Naive B cell (primary cell): Measurements from ENCODE around the gene POLDIP3. TPM values are rescaled to one million over a fixed set of nuclear protein-coding genes. Genes with fewer than 3 reads are reported as not detected.
A peak's percentile ranks its signal among the peaks of the same experiment; 100 is the strongest.
"Not testable (repeated sequence)": the region's sequence is repeated elsewhere in the genome, so short reads cannot be mapped to it uniquely, and the experiment has no call there.

Experiments used
- ATAC-seq, 2 donors: fragments of 150-1000 bp; cut with Tn5 transposase; 2 replicates each; pipeline ENCODE4 v1.10.0; 2021; ENCODE audit warnings: low read depth in 2 of 2, mild to moderate bottlenecking in 2 of 2, moderate library complexity in 2 of 2
- DNase-seq: peaks from one replicate; pipeline ENCODE4 v3.0.0; 2022
- H3K27ac Mint-ChIP-seq, 6 donors: one replicate each; pipeline ENCODE4 v1.8.0; 2020 to 2022; ENCODE audit warnings: mild to moderate bottlenecking in 6 of 6, mixed read lengths in 6 of 6, moderate library complexity in 5 of 6, inconsistent platforms in 2 of 6
- H3K27me3 Mint-ChIP-seq, 3 donors: one replicate each; pipeline ENCODE4 v1.8.0; 2021 to 2022; ENCODE audit warnings: mixed read lengths in 3 of 3, mild to moderate bottlenecking in 1 of 3
- H3K36me3 Mint-ChIP-seq, 2 donors: one replicate each; pipeline ENCODE4 v1.8.0; 2020 to 2022; ENCODE audit warnings: mixed read lengths in 2 of 2, inconsistent platforms in 1 of 2, mild to moderate bottlenecking in 1 of 2
- H3K4me1 Mint-ChIP-seq, 3 donors: one replicate each; pipeline ENCODE4 v1.8.0; 2020 to 2022; ENCODE audit warnings: mixed read lengths in 3 of 3, inconsistent platforms in 1 of 3, mild to moderate bottlenecking in 1 of 3, moderate library complexity in 1 of 3
- H3K4me3 Mint-ChIP-seq, 8 donors: one replicate each; pipeline ENCODE4 v1.8.0; 2020 to 2022; ENCODE audit warnings: mild to moderate bottlenecking in 8 of 8, mixed read lengths in 8 of 8, moderate library complexity in 8 of 8, inconsistent platforms in 2 of 8
- H3K9me3 Mint-ChIP-seq, 7 donors: one replicate each; pipeline ENCODE4 v1.8.0; 2020 to 2022; ENCODE audit warnings: mixed read lengths in 7 of 7, mild to moderate bottlenecking in 5 of 7, inconsistent platforms in 2 of 7, moderate library complexity in 1 of 7
- polyA plus RNA-seq, 6 donors: library from polyadenylated mRNA; unstranded; fragments of 300-500 nt; fragmentation: Illumina TruSeq; gene quantifications; one replicate each; pipeline ENCODE4 v1.2.3, GENCODE V29; 2021; ENCODE audit warnings: low read depth in 6 of 6

Gene POLDIP3
- polyA plus RNA-seq, 6 donors from 2014 or later = 61.2 to 106 (median 81.3) TPM

- DNase-seq (no peak), ATAC-seq (no peak)
- no peak overlapping the region for H3K4me3 Mint-ChIP-seq
- no peaks in the 10 kb centered on the region for H3K36me3 Mint-ChIP-seq
- H3K27ac Mint-ChIP-seq = peak overlapping the region in 3 of 6 donors; percentile 18 to 80 (median 62)
- no peaks in the 10 kb centered on the region for H3K9me3 Mint-ChIP-seq
- no peaks in the 10 kb centered on the region for H3K27me3 Mint-ChIP-seq
- H3K4me1 Mint-ChIP-seq = peaks cover 23 to 46% (median 31%) of the 10 kb centered on the region in 3 donors
Measured at GRCh38 chr22:42547562-42547961, 67.1 kb downstream of the POLDIP3 start.

DNA sequence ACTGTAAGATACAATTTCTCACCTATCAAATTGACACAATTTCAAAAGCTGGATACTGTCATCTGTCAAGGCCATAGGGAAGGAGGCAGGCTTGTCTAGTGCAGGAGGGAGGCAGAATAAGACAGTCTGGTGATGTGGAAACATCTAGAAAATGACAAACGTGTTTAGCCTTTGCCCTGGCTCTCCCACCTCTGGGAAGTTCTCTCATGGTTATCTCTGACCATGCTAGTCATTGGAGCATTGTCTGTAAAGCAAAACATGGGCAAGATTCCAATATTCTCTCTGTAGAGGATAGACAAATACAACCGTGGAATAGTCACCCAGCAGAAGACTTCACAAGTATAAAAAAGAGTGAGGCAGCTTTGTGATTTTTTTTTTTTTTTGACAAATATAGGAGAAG, 70.0 kb downstream of the POLDIP3 start:
- H3K36me3 Mint-ChIP-seq = no peaks in the 10 kb centered on the region
- peaks cover 8 to 23% (median 15%) of the 10 kb centered on the region in 3 donors for H3K4me1 Mint-ChIP-seq
- ATAC-seq (no peak), DNase-seq (no peak)
- no peaks in the 10 kb centered on the region for H3K27me3 Mint-ChIP-seq
- H3K27ac Mint-ChIP-seq = peak overlapping the region in 2 of 6 donors; percentile 34 to 48
- no peaks in the 10 kb centered on the region for H3K9me3 Mint-ChIP-seq
- H3K4me3 Mint-ChIP-seq = no peak overlapping the region

GRCh38 chr22:42539236-42539771, 75.4 kb downstream of the POLDIP3 start:
- ATAC-seq (peak; percentile 68 to 74), DNase-seq (peak; percentile 54)
- H3K4me3 Mint-ChIP-seq = peak overlapping the region in 7 of 8 donors; percentile 26 to 90 (median 60)
- H3K9me3 Mint-ChIP-seq, H3K36me3 Mint-ChIP-seq, H3K27me3 Mint-ChIP-seq: not testable (repeated sequence)
- peaks cover 27 to 46% (median 27%) of the 10 kb centered on the region in 3 donors for H3K4me1 Mint-ChIP-seq
- H3K27ac Mint-ChIP-seq = peak overlapping the region in 5 of 6 donors; percentile 93 to 98 (median 97)

DNA sequence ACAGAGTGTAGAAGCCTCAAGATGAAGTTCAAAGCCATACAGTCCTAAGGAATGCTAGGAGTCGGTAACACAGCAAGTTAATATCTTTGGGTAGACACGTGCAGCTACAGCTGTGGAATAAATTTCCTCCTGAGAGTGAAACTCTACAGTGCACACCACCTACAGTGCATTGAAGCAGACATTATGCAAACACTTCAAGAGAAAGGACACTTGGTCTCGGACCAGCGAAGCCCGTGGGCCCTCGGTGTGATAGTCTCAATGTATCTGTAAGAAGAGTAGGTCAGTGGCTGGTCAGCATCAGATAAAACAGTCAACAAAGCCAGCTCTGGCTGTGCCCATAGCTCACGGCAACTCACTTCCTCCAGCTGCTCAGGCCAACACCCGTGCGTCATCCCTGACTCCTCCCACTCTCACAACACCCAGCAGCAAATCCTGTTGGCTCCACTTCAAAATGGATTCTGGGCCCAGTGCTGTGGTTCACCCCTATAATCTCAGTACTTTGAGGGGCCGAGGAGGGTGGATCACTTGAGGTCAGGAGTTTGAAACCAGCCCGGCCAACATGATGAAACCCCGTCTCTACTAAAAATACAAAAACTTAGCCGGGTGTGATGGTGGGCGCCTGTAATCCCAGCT, 77.4 kb downstream of the POLDIP3 start:
- ATAC-seq (peak; percentile 64 to 66), DNase-seq (peak; percentile 66)
- not testable (repeated sequence) for H3K27me3 Mint-ChIP-seq, H3K9me3 Mint-ChIP-seq, H3K36me3 Mint-ChIP-seq
- Mint-ChIP-seq H3K4me1 (peaks cover 35 to 58% (median 38%) of the 10 kb centered on the region in 3 donors), H3K4me3 (peak overlapping the region; percentile 49 to 90 (median 72)), H3K27ac (peak overlapping the region; percentile 91 to 99 (median 96))

DNA sequence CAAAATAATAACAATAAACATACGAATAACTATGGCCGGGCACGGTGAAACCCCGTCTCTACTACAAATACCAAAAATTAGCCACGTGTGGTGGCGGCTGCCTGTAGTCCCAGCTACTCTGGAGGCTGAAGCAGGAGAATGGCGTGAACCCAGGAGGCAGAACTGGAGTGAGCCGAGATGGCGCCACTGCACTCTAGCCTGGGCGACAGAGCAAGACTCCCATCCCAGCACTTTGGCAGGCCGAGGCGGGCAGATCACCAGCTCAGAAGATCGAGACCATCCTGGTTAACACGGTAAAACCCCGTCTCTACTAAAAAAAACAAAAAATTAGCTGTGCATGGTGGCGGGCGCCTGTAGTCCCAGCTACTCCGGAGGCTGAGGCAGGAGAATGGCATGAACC, 78.0 kb downstream of the POLDIP3 start:
- Mint-ChIP-seq H3K27ac (peak overlapping the region; percentile 91 to 99 (median 96)), H3K4me1 (peaks cover 36 to 63% (median 38%) of the 10 kb centered on the region in 3 donors), H3K4me3 (peak overlapping the region; percentile 49 to 90 (median 72))
- not testable (repeated sequence) for H3K9me3 Mint-ChIP-seq, DNase-seq, ATAC-seq, H3K27me3 Mint-ChIP-seq, H3K36me3 Mint-ChIP-seq

GRCh38 chr22:42536166-42536565, 78.5 kb downstream of the POLDIP3 start:
- Mint-ChIP-seq H3K4me1 (peaks cover 34 to 63% (median 38%) of the 10 kb centered on the region in 3 donors), H3K27ac (peak overlapping the region; percentile 14 to 98 (median 92)), H3K4me3 (peak overlapping the region; percentile 30 to 90 (median 62)), H3K27me3 (no peaks in the 10 kb centered on the region), H3K36me3 (no peaks in the 10 kb centered on the region), H3K9me3 (no peaks in the 10 kb centered on the region)
- ATAC-seq = no peak
- DNase-seq = no peak

GRCh38 chr22:42535082-42535731, 79.5 kb downstream of the POLDIP3 start:
- not testable (repeated sequence) for H3K27me3 Mint-ChIP-seq, DNase-seq, H3K36me3 Mint-ChIP-seq, H3K9me3 Mint-ChIP-seq, ATAC-seq
- H3K27ac Mint-ChIP-seq = peak overlapping the region in 5 of 6 donors; percentile 14 to 90 (median 57)
- H3K4me3 Mint-ChIP-seq = peak overlapping the region in 1 of 8 donors; percentile 90
- H3K4me1 Mint-ChIP-seq = peaks cover 31 to 63% (median 38%) of the 10 kb centered on the region in 3 donors

Other genes starting within 250 kb of the POLDIP3 start
- under 1 TPM in 4 of 6 donors, not detected in 2; 0.47 to 0.93 (median 0.62) TPM for gene NFAM1, start 182.5 kb downstream of the POLDIP3 start, polyA plus RNA-seq
- 10 to 100 TPM; 32.1 to 95.4 (median 71.6) TPM for gene RRP7A, start 95.1 kb downstream of the POLDIP3 start, polyA plus RNA-seq
- gene SERHL2, start 60.9 kb downstream of the POLDIP3 start, polyA plus RNA-seq = 1 to 10 TPM in 5 of 6 donors, not detected in 1; 4.8 to 8.4 (median 5.6) TPM
- 1 to 10 TPM in 1 of 6 donors, under 1 TPM in 2, not detected in 3; 0.38 to 1.6 (median 0.77) TPM for gene ATP5MGL, start 25.7 kb upstream of the POLDIP3 start, polyA plus RNA-seq
- 100 to 1,000 TPM in 2 of 6 donors, 10 to 100 TPM in 4; 72.0 to 142 (median 83.8) TPM for gene CYB5R3, start 34.5 kb upstream of the POLDIP3 start, polyA plus RNA-seq
- under 1 TPM in 1 of 6 donors, not detected in 5; 0.73 TPM for gene A4GALT, start 106.0 kb upstream of the POLDIP3 start, polyA plus RNA-seq
- gene ARFGAP3, start 242.4 kb upstream of the POLDIP3 start, polyA plus RNA-seq = 10 to 100 TPM; 24.2 to 48.6 (median 35.3) TPM